HTR-8/SVneo (cell line): ENCODE results near the gene UNC50.

Experiments
- DNase-seq: peaks from one replicate; pipeline ENCODE4 v3.0.0; 2011; ENCODE audit warnings: low spot score, mixed read lengths; ENCODE audit not compliant: insufficient read length
- FAIRE-seq: peaks from 2 replicates; lab custom pipeline; 2011; peaks lifted over from hg19 to GRCh38; lab: Jason Lieb, UNC

Gene UNC50

GRCh38 chr2:98608116-98608961, at the start of gene UNC50, which contains the start of gene COA5:
Gene UNC50 (plus strand): TSS chr2:98608589. CDS start chr2:98609760, 1,171 bp downstream.
Gene COA5 (minus strand): TSS chr2:98608512. CDS start chr2:98608405, 107 bp downstream.
- peak; percentile 96 for FAIRE-seq
- peak; percentile 95 for DNase-seq

GRCh38 chr2:98558852-98559530, 49.4 kb upstream of the UNC50 start:
- FAIRE-seq (no peak), DNase-seq (no peak)

DNA sequence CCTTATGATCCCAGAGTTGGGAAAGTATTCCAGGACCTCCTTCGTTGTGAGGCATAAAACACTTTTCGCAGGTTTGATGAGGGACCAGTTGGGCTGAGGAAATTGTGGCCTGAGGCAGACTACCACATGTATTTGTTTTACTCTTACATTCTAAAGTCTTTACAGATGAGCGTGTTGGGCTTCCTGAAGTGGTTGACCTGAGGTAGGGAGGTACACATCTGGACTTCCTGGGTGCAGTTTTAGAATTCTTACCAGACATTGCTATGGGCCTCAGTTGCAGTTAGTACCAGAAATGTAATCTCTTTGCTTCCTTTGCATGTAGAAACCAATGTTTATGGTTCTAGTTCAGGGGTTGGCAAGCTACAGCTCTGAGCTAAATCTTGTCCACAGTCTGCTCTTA, 48.8 kb upstream of the UNC50 start:
- FAIRE-seq (no peak), DNase-seq (no peak)

- DNase-seq (no peak), FAIRE-seq (peak; percentile 4)
Observed at GRCh38 chr2:98560256-98560771, 48.1 kb upstream of the UNC50 start.

GRCh38 chr2:98561018-98561417, 47.4 kb upstream of the UNC50 start:
- FAIRE-seq (no peak), DNase-seq (no peak)

- DNase-seq (no peak), FAIRE-seq (no peak)
Observed at GRCh38 chr2:98561902-98562695, 46.3 kb upstream of the UNC50 start.

DNA sequence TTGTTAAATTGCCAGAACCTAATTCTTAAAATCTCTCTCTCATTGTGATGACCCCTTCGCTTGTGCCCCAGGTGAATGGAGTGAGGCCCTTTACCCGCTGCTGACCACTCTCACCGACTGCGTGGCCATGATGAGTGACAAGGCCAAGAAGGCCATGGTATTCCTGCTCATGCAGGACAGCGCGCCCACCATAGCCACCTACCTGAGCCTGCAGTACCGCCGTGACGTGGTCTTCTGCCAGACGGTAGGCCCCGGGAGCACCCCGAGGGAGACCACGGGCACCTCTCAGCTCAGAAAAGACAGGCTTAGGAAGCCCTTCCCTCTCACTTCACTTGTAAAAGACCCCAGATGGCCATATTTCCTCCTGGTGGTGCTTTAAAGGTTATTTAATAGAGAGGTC, 45.0 kb upstream of the UNC50 start:
- FAIRE-seq, result no peak
- DNase-seq, result no peak

GRCh38 chr2:98564541-98565132, 43.8 kb upstream of the UNC50 start:
- no peak for DNase-seq
- FAIRE-seq, result no peak

GRCh38 chr2:98565286-98565860, 43.0 kb upstream of the UNC50 start:
- FAIRE-seq, result no peak
- DNase-seq, result no peak

GRCh38 chr2:98565941-98566340, 42.4 kb upstream of the UNC50 start:
- FAIRE-seq (no peak), DNase-seq (no peak)

GRCh38 chr2:98568161-98568956, 40.0 kb upstream of the UNC50 start:
- DNase-seq (no peak), FAIRE-seq (peak; percentile 81)

DNA sequence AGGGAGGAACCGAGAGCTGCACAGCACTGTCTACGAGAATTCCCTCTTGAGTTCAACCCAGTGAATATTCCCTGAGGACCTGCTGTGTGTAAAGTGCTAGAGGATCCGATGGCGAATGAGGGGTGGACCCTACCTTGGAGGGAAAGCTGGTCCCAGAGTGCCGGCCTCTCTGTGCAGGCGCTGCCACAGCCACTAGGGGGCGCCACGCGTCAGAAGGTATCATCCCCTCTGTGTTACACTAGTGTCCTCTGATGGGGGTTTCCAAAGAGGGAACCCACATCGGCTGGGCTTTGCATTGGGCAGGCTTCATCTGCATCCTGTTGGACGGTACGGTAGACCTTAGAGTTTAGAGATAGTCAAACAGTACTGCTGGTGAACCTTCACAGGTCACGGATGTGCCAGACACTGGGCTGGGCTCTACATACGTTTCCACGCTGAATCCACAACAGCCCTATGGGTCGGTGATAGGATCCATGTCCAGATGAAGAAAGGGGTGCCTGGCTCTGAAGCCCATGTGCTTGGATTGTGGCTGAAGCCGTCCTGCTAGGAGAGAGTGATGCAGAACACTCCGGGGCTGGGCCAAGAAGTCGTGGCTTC, 39.1 kb upstream of the UNC50 start:
- FAIRE-seq (peak; percentile 33), DNase-seq (peak; percentile 69)

GRCh38 chr2:98569915-98570314, 38.5 kb upstream of the UNC50 start:
- no peak for DNase-seq
- FAIRE-seq, result no peak

GRCh38 chr2:98570356-98570755, 38.0 kb upstream of the UNC50 start:
- FAIRE-seq, result no peak
- no peak for DNase-seq

DNA sequence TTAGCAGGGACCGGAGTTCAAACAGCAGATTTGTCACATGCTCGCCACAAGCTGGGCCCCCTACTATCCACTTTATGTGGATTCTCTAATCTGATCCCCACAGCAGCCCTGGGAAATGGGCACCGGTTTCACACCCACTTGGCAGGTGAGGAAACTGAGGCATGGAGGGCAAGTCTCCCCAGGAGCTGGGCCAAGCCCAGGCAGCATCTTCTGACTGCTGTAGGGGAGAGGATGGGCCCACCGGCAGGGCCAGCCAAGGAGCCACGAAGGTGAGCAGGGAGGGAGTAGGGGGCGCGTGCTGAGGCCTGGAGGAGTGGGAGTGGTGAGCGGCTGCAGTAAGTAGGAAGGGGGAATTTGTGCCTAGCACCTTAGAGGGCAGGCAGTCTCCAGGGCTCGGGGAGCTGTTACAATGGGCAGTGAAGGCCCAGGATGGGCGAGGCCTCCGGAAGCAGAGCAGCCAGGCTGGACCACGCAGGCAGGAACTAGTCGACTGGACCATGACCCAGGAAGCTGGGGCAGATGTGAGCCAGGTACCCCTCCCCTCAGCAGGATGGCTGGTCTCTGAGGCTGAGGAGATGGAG, 37.2 kb upstream of the UNC50 start:
- FAIRE-seq (no peak), DNase-seq (no peak)

DNA sequence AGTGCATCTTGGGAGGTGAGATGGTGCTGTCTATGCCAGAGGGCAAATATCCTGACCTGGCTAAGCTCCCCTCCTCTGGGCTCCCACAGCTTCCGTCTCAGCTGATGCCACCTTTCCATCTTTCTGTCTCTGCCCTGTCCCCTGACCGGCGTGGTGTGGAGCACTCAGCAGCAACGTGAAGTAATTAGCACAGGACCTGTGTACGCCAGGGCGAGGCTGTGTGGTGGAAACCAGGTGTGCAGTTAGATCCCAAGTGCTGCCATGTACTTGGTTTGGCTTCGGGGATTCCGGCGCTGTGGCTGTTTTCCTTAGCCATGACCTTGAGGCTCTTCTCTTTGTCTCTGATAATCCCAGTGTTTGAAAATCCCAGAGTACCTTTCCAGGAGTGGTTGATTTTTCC, 36.6 kb upstream of the UNC50 start:
- FAIRE-seq, result no peak
- no peak for DNase-seq

DNA sequence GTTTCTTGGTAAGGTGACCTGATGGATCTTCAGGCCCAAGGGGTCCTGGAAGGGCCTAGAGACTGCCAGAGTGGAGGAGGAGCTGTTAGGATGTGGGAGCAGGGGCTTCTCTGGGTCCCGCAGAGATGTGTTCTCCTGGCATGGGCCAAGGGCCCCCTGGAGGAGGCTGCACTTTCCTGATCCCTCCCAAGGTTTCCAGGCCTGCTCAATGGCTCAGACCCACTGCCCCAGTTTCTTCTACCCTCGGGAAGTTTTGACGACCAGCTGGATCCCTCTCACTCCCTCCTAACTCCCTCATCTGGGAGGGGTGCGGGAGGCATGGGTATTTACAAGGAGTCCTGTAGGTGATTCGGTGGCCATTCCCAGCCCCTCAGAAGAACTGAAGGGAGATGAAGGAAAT, 36.2 kb upstream of the UNC50 start:
- FAIRE-seq, result no peak

GRCh38 chr2:98572676-98573075, 35.7 kb upstream of the UNC50 start:
- no peak for DNase-seq
- no peak for FAIRE-seq

More for the DNA sequence above, 36.2 kb upstream of the UNC50 start:
- DNase-seq, result no peak
